SK-N-SH treated with all-trans-retinoic acid at 6 μM for 48 hours (cell line): ENCODE results near the gene LARP4B.

Source experiments
- ATAC-seq: fragments of 200-7000 bp; cut with Tn5 transposase; 3 replicates; pipeline ENCODE4 v1.9.1; 2020; ENCODE audit warnings: mild to moderate bottlenecking, moderate library complexity
- ARNTL ChIP-seq: fragments of 450-650 bp; formaldehyde crosslinking; IDR thresholded peaks from 2 replicates; pipeline ENCODE4 v1.5.0; 2020; ENCODE audit warnings: low read depth, mild to moderate bottlenecking, moderate library complexity, borderline replicate concordance
- BACH2 ChIP-seq: fragments of 250-450 bp; sonication (Bioruptor Pico); IDR thresholded peaks from 2 replicates; pipeline ENCODE4 v1.9.0; 2021; ENCODE audit warnings: mild to moderate bottlenecking, borderline replicate concordance
- CREB5 ChIP-seq: fragments of 250-450 bp; sonication (Bioruptor Pico); IDR thresholded peaks from 2 replicates; pipeline ENCODE4 v1.5.1; 2020; ENCODE audit warnings: low read depth, mild to moderate bottlenecking, moderate library complexity
- CSDC2 ChIP-seq: fragments of 250-450 bp; sonication (Bioruptor Pico); IDR thresholded peaks from 2 replicates; pipeline ENCODE4 v1.5.0; 2020; ENCODE audit warnings: mild to moderate bottlenecking, moderate library complexity
- ESRRG ChIP-seq: fragments of 250-450 bp; sonication (Bioruptor Pico); IDR thresholded peaks from 2 replicates; pipeline ENCODE4 v1.6.1; 2021; ENCODE audit warnings: mild to moderate bottlenecking
- ISL1 ChIP-seq: fragments of 250-450 bp; sonication (Bioruptor Pico); IDR thresholded peaks from 2 replicates; pipeline ENCODE4 v2.1.2; 2022; ENCODE audit warnings: mild to moderate bottlenecking, moderate library complexity
- OSR1 ChIP-seq: fragments of 250-450 bp; sonication (Bioruptor Pico); IDR thresholded peaks from 2 replicates; pipeline ENCODE4 v1.8.0; 2022; ENCODE audit warnings: moderate library complexity, mild to moderate bottlenecking, inconsistent platforms
- PATZ1 ChIP-seq: fragments of 250-450 bp; sonication (Bioruptor Pico); IDR thresholded peaks from 2 replicates; pipeline ENCODE4 v1.8.0; 2020; ENCODE audit warnings: mild to moderate bottlenecking, moderate library complexity, borderline replicate concordance
- POU6F1 ChIP-seq: fragments of 250-450 bp; sonication (Bioruptor Pico); IDR thresholded peaks from 2 replicates; pipeline ENCODE4 v1.8.0; 2021; ENCODE audit warnings: low read depth, mild to moderate bottlenecking, moderate library complexity, borderline replicate concordance
- PPARA ChIP-seq: fragments of 250-450 bp; sonication (Bioruptor Pico); IDR thresholded peaks from 2 replicates; pipeline ENCODE4 v1.5.0; 2020; ENCODE audit warnings: mild to moderate bottlenecking, borderline replicate concordance
- RARB ChIP-seq: fragments of 250-450 bp; sonication (Bioruptor Pico); IDR thresholded peaks from 2 replicates; pipeline ENCODE4 v1.8.0; 2021; ENCODE audit warnings: mild to moderate bottlenecking, moderate library complexity
- SNAI2 ChIP-seq: fragments of 250-450 bp; sonication (Bioruptor Pico); IDR thresholded peaks from 2 replicates; pipeline ENCODE4 v1.5.0; 2020; ENCODE audit warnings: mild to moderate bottlenecking, moderate library complexity
- TCF4 ChIP-seq: fragments of 250-450 bp; sonication (Bioruptor Pico); IDR thresholded peaks from 2 replicates; pipeline ENCODE4 v1.8.0; 2021; ENCODE audit warnings: mild to moderate bottlenecking, moderate library complexity, borderline replicate concordance
- TOX ChIP-seq: fragments of 250-450 bp; sonication (Bioruptor Pico); IDR thresholded peaks from 2 replicates; pipeline ENCODE4 v1.8.0; 2021; ENCODE audit warnings: mild to moderate bottlenecking, moderate library complexity, borderline replicate concordance
- ZC3H10 ChIP-seq: fragments of 250-450 bp; sonication (Bioruptor Pico); IDR thresholded peaks from 2 replicates; pipeline ENCODE4 v1.5.1; 2021; ENCODE audit warnings: mild to moderate bottlenecking, moderate library complexity
- ZFP3 ChIP-seq: fragments of 250-450 bp; sonication (Bioruptor Pico); IDR thresholded peaks from 2 replicates; pipeline ENCODE4 v1.5.0; 2020; ENCODE audit warnings: mild to moderate bottlenecking, moderate library complexity
- ZFP30 ChIP-seq: fragments of 450-650 bp; formaldehyde crosslinking; IDR thresholded peaks from 2 replicates; pipeline ENCODE4 v1.5.0; 2022; ENCODE audit warnings: mild to moderate bottlenecking, moderate library complexity
- ZNF565 ChIP-seq: fragments of 450-650 bp; formaldehyde crosslinking; conservative IDR thresholded peaks from 2 replicates; pipeline ENCODE4 v1.5.0; 2020; ENCODE audit warnings: low read depth, mild to moderate bottlenecking, moderate library complexity
- ZNF70 ChIP-seq: fragments of 450-650 bp; formaldehyde crosslinking; IDR thresholded peaks from 2 replicates; pipeline ENCODE4 v1.5.0; 2020; ENCODE audit warnings: mild to moderate bottlenecking, moderate library complexity
- ZNF8 ChIP-seq: fragments of 450-650 bp; formaldehyde crosslinking; IDR thresholded peaks from 2 replicates; pipeline ENCODE4 v1.5.0; 2020; ENCODE audit warnings: mild to moderate bottlenecking, moderate library complexity
- TF ChIP-seq, protein P1 (sequence below): fragments of 250-450 bp; sonication (Bioruptor Pico); IDR thresholded peaks from 2 replicates; pipeline ENCODE4 v1.5.1; 2021; ENCODE audit warnings: mild to moderate bottlenecking, moderate library complexity
- TF ChIP-seq, protein P2 (sequence below): fragments of 250-450 bp; sonication (Bioruptor Pico); IDR thresholded peaks from 2 replicates; pipeline ENCODE4 v1.5.0; 2020; ENCODE audit warnings: mild to moderate bottlenecking, moderate library complexity

Gene LARP4B

DNA sequence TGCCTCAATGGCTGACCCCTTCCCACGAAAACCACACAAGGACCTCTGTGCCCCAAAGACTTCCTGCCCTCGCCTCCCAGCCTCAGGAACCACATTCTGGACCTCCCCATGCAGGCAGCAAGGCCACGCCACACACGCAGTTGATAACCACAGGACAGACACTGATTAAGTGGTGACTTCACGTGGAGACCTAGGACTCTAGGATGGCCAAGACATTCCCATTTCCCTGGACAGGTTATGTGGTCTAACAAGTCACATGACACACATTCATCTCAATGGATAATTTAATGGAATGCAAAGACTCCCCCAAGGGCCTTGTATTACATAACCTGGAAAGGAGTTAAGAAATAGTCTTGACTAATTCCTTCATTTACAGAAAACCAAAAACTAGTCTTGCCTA lies 110.2 kb downstream of the LARP4B start:
- TF ChIP-seq ESRRG (CRISPR knock-in tag) (no peak), TCF4 (CRISPR knock-in tag) (no peak), SNAI2 (CRISPR knock-in tag) (no peak), ARNTL (CRISPR knock-in tag) (no peak), ZNF70 (CRISPR knock-in tag) (no peak), ZC3H10 (no peak), OSR1 (no peak), PATZ1 (CRISPR knock-in tag) (no peak), PPARA (CRISPR knock-in tag) (no peak), CSDC2 (CRISPR knock-in tag) (no peak), ZFP3 (CRISPR knock-in tag) (no peak), ZNF8 (CRISPR knock-in tag) (no peak), CREB5 (no peak), ZNF565 (no peak), POU6F1 (CRISPR knock-in tag) (no peak), ISL1 (CRISPR knock-in tag) (no peak), TOX (CRISPR knock-in tag) (no peak)
- TF ChIP-seq, protein P1, sequence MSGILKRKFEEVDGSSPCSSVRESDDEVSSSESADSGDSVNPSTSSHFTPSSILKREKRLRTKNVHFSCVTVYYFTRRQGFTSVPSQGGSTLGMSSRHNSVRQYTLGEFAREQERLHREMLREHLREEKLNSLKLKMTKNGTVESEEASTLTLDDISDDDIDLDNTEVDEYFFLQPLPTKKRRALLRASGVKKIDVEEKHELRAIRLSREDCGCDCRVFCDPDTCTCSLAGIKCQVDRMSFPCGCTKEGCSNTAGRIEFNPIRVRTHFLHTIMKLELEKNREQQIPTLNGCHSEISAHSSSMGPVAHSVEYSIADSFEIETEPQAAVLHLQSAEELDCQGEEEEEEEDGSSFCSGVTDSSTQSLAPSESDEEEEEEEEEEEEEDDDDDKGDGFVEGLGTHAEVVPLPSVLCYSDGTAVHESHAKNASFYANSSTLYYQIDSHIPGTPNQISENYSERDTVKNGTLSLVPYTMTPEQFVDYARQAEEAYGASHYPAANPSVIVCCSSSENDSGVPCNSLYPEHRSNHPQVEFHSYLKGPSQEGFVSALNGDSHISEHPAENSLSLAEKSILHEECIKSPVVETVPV (CRISPR knock-in tag) = no peak
- TF ChIP-seq, protein P2, sequence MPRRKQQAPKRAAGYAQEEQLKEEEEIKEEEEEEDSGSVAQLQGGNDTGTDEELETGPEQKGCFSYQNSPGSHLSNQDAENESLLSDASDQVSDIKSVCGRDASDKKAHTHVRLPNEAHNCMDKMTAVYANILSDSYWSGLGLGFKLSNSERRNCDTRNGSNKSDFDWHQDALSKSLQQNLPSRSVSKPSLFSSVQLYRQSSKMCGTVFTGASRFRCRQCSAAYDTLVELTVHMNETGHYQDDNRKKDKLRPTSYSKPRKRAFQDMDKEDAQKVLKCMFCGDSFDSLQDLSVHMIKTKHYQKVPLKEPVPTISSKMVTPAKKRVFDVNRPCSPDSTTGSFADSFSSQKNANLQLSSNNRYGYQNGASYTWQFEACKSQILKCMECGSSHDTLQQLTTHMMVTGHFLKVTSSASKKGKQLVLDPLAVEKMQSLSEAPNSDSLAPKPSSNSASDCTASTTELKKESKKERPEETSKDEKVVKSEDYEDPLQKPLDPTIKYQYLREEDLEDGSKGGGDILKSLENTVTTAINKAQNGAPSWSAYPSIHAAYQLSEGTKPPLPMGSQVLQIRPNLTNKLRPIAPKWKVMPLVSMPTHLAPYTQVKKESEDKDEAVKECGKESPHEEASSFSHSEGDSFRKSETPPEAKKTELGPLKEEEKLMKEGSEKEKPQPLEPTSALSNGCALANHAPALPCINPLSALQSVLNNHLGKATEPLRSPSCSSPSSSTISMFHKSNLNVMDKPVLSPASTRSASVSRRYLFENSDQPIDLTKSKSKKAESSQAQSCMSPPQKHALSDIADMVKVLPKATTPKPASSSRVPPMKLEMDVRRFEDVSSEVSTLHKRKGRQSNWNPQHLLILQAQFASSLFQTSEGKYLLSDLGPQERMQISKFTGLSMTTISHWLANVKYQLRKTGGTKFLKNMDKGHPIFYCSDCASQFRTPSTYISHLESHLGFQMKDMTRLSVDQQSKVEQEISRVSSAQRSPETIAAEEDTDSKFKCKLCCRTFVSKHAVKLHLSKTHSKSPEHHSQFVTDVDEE (CRISPR knock-in tag) = no peak
- ATAC-seq = no peak

DNA sequence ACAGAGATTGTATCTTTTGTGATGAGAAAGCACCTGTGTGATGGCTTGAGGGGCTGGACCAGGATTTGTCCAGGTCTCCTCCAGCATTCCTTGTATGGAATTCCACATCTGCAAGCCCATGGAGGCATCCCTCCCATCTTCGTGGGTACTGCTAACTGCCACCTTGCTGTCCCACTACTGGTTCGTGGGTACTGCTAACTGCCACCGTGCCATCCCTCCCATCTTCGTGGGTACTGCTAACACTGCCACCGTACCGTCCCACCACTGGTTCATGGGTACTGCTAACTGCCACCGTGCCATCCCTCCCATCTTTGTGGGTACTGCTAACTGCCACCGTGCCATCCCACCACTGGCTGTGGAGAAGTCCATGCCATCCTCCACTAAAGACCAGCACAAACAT lies 111.7 kb downstream of the LARP4B start:
- ATAC-seq = no peak
- TF ChIP-seq ARNTL (CRISPR knock-in tag) (no peak), CREB5 (no peak), PPARA (CRISPR knock-in tag) (no peak), RARB (CRISPR knock-in tag) (no peak), ZNF565 (no peak), TCF4 (CRISPR knock-in tag) (no peak), ZFP30 (CRISPR knock-in tag) (no peak), ZFP3 (CRISPR knock-in tag) (no peak), BACH2 (CRISPR knock-in tag) (no peak), OSR1 (no peak), ZC3H10 (no peak)
